ENCODE data around the gene ADAMTSL3. TPM values are rescaled to one million over a fixed set of nuclear protein-coding genes. Genes with fewer than 3 reads are reported as not detected.

The ADAMTSL3 gene
- total RNA-seq, 1 experiment from 2014 or later = 0.08 TPM

DNA sequence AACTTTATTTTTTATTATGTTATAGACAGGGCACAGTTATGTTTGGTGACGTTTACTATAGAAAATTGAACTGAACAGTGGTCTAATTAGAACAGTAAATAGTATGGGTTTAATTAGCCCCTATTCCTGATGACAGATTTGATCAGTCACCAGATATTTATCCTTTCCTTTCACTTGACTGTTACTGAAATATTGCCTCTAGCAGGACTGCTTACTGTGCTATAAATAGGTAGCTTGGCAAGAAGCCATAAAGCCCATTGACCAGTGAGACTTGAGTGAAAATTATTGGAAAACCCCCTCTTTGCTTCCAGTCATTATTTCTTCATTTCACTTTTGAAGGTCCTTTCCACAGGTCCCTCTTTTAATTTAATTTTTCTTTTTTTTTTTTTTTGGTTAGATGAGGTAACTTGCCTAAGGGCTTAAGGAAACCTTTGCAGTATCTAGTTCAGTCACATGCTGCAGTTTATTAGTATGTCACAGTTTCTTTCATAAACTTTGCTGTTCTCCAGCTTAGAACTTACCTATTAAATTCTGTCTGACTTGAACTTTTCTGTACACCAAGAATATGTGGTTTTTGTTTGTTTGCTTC lies 115.6 kb downstream of the ADAMTSL3 start:
- DNase-seq (ENCODE audit: low read depth, low spot score) = peak; percentile 49
- in situ Hi-C loops (cut with HindIII; ENCODE audit: low pct_unique_long_range_greater_than_20kb, low sequenced_read_pairs) = no loop called here

DNA sequence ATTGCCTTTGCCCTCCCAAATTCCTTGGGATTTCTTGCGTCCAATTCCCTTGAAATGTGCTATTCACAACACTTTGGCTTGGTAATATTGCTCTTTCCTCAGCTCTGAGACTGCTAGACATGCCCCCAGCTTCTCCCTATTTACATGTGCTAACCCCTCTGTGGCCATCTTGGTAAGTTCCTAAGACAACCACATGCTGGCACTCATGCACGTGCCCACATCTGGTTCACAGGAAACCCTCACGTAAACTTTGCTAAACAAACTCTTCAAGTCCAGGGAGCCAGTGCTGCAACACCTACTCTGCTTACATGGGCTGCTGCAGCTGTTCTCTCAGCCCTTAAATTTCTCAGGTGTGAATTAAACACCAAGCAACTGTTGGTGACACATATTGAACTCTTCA lies 121.8 kb downstream of the ADAMTSL3 start:
- in situ Hi-C loops (cut with HindIII; ENCODE audit: low pct_unique_long_range_greater_than_20kb, low sequenced_read_pairs) = no loop called here
- no peak for DNase-seq (ENCODE audit: low read depth, low spot score)

DNA sequence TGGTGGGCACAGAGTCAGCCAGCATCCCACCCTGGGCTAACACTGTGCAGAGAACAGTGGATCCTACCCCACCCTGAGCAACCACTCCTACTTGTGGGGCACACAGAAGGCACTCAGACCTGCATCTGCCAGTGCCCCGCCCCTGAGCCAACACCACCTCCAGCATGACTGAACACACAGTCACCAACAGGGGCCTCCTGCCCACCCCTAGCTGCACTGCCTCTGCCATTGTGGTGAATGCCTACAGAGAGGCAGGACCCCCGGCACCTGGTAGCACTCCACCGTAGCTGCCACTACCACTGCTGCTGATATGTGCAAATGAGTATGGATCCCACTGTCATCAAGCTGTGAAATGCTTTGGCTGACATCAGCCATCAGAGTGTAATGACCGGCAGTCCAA lies 123.1 kb downstream of the ADAMTSL3 start:
- DNase-seq (ENCODE audit: low read depth, low spot score) = no peak
- in situ Hi-C loops (cut with HindIII; ENCODE audit: low pct_unique_long_range_greater_than_20kb, low sequenced_read_pairs) = no loop called here

DNA sequence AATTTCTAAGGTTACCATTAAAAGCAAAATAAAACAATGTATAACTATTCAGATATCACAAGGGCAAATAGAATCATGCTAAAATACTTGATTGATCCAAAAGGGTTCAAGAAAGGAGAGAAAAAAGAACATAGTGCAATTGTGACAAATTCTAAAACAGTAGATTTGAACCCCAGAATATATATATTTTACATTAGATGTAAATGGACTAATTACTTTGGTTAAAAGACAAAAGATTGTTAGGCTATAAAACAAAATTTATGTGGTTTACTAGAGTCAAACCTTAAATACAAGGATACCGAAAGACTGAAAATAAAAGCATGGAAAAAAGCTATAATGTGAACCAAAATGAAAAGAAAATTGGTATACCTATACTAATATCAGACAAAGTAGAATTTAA lies 129.3 kb downstream of the ADAMTSL3 start:
- DNase-seq (ENCODE audit: low read depth, low spot score) = no peak
- in situ Hi-C loops (cut with HindIII; ENCODE audit: low pct_unique_long_range_greater_than_20kb, low sequenced_read_pairs) = no loop called here

DNA sequence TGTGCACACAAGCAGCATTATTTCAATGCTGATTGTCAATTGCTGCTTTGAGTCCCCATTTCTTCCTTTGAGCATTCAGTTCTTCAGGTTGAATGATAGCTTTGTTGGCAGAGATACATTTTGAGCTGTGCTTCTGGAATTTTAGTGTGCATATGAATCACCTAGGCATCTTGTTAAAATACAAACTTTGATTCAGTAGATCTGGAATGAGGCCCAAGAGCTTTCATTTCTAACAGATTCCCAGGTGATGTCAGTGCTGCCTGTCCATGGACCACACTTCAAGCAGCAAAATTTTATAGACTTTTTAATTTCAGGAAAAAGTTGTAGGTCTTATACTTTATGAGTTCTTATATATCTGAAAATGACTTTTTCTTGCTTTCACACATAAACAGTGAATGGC lies 131.1 kb downstream of the ADAMTSL3 start:
- in situ Hi-C loops (cut with HindIII; ENCODE audit: low pct_unique_long_range_greater_than_20kb, low sequenced_read_pairs) = no loop called here
- peak; percentile 16 for DNase-seq (ENCODE audit: low read depth, low spot score)

DNA sequence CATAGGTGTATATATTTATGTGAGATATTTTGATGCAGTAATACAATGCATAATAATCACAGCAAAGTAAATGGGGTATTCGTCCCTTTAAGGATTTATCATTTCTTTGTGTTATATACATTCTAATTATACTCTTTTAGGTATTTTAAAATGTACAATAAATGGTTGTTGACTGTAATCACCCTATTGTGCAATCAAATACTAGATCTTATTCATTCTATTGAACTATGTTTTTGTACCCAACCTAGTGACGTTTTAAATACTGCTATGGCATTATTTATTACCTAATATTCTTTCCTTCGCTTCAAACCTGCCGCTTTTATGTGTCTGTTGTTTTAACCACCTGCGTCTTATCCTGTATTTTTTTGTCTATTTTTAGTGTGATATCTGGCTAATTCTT lies 132.4 kb downstream of the ADAMTSL3 start:
- DNase-seq (ENCODE audit: low read depth, low spot score) = no peak
- in situ Hi-C loops (cut with HindIII; ENCODE audit: low pct_unique_long_range_greater_than_20kb, low sequenced_read_pairs) = no loop called here

DNA sequence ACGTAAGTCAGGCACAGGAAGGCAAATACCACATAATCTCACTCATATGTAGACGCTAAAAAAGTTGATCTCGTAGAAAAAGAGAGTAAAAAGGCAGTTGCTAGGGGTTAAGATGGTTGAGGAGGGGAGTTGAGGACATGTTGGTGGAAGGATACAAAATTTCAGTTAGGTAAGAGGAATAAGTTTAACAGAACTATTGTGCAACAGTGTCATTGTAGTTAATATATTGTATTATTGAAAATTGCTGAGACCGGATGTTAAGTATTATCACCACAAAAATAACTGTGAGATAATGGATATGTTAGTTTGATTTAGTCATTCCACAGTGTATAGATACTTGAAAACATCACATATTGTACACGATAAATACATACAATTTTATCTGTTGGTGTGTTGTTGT lies 139.1 kb downstream of the ADAMTSL3 start:
- in situ Hi-C loops (cut with HindIII; ENCODE audit: low pct_unique_long_range_greater_than_20kb, low sequenced_read_pairs) = no loop called here
- no peak for DNase-seq (ENCODE audit: low read depth, low spot score)

DNA sequence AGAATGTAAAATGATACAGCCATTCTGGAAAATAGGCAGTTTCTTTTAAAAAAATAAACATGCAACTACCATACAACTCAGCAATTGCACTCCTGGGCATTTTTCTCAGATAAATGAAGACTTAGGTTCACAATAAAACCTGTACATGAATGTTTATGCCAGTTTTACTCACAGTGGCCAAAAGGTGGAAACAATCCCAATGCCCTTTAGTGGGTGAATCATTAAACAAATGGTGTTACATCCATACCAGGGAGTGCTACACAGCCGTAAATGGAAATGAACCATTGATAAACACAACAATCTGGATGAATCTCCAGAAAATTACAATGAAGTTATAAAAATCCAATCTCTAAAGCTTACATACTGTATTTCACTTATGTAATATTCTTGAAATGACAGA lies 140.3 kb downstream of the ADAMTSL3 start:
- in situ Hi-C loops (cut with HindIII; ENCODE audit: low pct_unique_long_range_greater_than_20kb, low sequenced_read_pairs) = no loop called here
- no peak for DNase-seq (ENCODE audit: low read depth, low spot score)

DNA sequence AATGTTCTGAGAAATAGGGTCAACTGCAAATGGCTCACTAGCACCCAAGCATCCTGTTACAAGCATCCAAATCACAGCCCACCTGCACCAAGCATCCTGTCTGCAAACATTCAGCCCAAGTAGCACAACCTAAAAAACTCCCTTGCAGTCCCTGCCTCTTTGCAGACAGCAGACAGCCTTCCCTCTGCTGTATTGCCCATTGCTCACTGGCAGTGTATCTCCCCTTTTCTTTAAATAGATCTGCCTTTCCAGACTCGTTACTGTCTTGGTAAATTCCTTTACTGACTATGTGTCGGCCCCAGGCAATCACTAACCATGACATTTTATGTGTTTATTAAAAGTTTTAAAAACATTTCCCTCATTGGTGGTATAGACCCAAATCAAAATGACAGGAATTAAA lies 155.4 kb downstream of the ADAMTSL3 start:
- no peak for DNase-seq (ENCODE audit: low read depth, low spot score)

DNA sequence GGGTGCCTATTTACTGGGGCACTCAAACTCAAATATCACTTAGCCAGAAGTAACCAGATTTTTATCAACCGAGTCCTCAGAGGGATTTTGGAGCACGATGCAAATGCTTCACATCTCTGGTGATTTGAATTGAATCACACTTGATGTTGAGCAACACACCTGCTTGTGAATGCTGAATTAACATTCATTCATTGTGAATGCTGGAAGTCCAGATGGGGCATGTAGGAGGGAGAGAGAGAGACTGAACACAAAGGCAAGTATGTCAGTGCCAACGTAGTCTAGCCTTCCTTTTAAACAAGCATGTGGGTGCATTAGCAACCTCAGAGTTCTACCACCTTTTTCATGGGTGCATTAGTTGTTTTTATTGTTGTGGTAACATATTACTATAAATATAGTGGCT lies 156.2 kb downstream of the ADAMTSL3 start:
- in situ Hi-C loops (cut with HindIII; ENCODE audit: low pct_unique_long_range_greater_than_20kb, low sequenced_read_pairs) = no loop called here
- DNase-seq (ENCODE audit: low read depth, low spot score) = no peak

More for the DNA sequence above, 155.4 kb downstream of the ADAMTSL3 start:
- in situ Hi-C loops (cut with HindIII; ENCODE audit: low pct_unique_long_range_greater_than_20kb, low sequenced_read_pairs) = no loop called here

DNA sequence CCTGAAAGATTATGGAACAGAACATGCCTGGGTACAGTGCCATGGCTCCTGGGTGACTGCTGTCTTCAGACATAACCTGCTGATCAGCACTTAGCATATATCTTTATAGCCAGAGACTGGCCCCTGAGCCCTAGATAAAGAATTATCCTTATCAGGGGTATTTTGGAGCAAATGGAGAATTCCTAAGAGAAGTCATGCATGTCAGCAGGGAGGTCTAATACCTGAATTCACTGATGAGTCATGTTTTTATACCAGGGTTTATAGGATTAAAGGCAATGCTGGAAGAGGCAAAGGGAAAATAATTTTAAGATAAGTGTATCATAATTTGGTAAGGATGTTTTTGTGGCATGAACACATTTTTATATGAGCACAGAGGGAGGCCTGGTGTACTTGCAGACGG lies 159.8 kb downstream of the ADAMTSL3 start:
- in situ Hi-C loops (cut with HindIII; ENCODE audit: low pct_unique_long_range_greater_than_20kb, low sequenced_read_pairs) = no loop called here
- no peak for DNase-seq (ENCODE audit: low read depth, low spot score)

DNA sequence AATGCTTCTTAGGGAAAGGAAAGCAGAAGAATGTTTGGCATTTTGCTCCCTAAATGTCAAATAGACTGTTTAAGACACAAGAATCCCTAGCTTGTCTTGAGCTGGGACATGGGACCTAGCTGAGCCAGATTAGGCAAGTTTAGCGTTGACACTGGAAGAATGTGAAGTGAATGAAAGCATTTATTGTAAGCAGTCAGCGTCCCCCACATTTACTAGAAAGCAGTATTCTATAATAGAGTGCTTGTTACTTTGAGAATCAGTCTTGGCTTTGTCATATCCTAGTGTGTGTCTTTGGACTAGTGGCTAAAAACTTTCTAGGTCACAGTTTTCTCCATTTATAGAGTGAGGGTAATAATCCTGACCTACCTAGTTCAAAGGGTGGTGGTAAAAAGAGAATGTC lies 161.6 kb downstream of the ADAMTSL3 start:
- in situ Hi-C loops (cut with HindIII; ENCODE audit: low pct_unique_long_range_greater_than_20kb, low sequenced_read_pairs) = no loop called here

DNA sequence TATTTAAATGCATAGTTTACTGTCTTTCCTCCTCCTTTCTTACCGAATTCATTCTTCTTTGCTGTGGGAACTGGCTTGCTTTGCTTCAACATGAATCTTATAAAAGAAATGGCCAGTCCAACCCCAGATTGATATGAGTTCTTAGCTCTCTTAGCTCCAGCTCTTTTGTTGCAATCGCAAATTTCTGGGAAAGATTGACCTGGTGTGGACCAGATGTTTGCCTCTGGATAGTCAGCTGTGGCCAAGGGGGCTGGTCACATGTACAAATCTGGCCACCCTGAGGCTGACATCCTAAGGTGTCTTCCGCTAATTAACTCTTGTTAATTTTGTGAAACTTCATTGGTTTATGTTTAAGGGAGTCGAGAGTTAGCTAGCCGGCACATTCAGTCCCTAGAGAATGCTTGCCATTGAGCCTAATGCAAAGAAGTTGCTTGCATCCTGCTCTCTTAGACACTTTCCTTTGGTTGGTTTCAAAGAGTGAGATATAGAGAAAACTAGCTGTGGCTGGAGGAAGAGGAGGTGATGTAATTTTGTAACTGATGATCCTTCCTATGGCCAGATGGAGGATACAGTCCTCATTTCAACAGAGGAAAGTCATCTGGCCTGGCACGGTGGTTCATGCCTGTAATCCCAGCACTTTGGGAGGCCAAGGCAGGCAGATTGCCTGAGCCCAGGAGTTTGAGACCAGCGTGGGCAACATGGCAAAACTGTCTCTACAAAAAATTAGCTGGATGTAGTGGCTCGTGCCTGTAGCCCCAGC lies 162.4 kb downstream of the ADAMTSL3 start:
- DNase-seq (ENCODE audit: low read depth, low spot score) = peak; percentile 24
- in situ Hi-C loops (cut with HindIII; ENCODE audit: low pct_unique_long_range_greater_than_20kb, low sequenced_read_pairs) = no loop called here

More for the DNA sequence above, 161.6 kb downstream of the ADAMTSL3 start:
- DNase-seq (ENCODE audit: low read depth, low spot score) = peak; percentile 99

DNA sequence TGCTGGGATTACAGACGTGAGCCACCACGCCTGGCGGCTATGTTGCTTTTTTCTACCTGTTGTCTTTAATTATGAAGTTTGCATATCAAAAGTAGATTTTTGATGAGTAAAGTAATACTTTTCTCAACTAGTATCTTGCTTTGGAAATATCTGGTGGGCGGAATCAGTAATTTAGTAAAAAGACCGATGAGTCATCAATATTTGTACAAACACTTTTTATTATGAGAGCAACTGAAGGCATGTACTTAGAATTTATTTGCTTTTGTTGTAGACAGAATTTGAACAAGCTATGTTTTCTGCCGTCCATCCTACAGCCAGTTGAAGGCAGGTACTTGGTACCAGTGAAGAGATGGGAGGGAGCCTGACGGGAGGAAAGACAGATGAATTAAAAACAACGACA lies 164.7 kb downstream of the ADAMTSL3 start:
- no peak for DNase-seq (ENCODE audit: low read depth, low spot score)
- in situ Hi-C loops (cut with HindIII; ENCODE audit: low pct_unique_long_range_greater_than_20kb, low sequenced_read_pairs) = no loop called here

DNA sequence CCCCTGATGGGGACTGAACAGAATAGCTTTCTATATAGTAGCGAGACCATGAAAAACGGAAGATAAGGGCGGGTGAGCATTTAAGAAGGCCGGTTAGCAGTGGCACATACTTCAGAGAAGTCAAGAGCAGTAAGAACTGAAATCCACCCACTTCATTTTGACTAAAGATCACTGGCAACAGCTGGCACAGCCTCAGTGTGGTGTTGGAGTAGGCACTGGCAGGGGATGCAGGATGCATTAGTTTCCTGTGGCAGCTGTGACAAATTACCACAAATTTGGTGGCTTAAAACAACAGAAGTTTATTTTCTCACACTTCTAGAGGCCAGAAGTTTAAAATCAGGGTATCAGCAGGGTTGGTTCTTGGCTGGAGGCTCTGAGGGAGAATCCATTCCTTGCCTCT lies 176.5 kb downstream of the ADAMTSL3 start:
- no peak for DNase-seq (ENCODE audit: low read depth, low spot score)
- in situ Hi-C loops (cut with HindIII; ENCODE audit: low pct_unique_long_range_greater_than_20kb, low sequenced_read_pairs) = no loop called here

DNA sequence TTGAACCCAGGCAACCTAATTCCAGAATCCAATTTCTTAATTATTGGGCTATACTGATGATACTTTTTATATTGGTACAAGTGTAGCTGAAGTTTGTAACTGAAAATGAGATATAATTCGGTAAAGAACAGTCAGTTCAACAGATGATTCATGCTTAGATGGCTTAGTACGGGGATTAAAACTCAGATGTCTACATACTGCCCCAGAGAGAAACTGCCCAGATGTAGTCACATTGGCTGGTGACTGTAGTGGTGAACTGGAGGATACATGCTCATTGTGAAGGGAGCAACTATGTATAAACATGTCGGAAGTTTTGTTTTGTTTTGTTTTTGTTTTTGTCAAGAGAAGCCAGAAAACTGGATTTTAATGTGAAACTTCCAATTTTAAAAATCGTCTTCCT lies 179.6 kb downstream of the ADAMTSL3 start:
- in situ Hi-C loops (cut with HindIII; ENCODE audit: low pct_unique_long_range_greater_than_20kb, low sequenced_read_pairs) = no loop called here
- no peak for DNase-seq (ENCODE audit: low read depth, low spot score)

DNA sequence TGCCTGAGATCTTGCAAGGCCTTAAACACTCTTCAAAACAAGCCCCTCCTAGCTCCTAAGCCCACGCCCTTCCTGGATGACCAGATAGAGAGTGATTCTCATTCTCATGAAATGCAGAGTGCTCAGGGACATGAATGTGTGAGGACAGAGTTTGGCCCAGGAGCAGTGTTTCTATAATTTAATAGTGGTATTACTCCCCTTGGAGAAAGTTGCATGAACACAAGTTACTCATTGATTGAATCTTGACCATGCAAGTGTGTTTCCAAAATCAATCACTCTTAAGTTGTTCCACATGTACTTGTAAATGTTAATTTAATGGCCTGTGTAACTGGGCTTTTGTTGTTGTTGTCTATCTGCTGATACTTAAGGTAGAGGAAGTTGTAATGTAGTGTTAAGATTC lies 181.6 kb downstream of the ADAMTSL3 start:
- in situ Hi-C loops (cut with HindIII; ENCODE audit: low pct_unique_long_range_greater_than_20kb, low sequenced_read_pairs) = no loop called here
- DNase-seq (ENCODE audit: low read depth, low spot score) = no peak

DNA sequence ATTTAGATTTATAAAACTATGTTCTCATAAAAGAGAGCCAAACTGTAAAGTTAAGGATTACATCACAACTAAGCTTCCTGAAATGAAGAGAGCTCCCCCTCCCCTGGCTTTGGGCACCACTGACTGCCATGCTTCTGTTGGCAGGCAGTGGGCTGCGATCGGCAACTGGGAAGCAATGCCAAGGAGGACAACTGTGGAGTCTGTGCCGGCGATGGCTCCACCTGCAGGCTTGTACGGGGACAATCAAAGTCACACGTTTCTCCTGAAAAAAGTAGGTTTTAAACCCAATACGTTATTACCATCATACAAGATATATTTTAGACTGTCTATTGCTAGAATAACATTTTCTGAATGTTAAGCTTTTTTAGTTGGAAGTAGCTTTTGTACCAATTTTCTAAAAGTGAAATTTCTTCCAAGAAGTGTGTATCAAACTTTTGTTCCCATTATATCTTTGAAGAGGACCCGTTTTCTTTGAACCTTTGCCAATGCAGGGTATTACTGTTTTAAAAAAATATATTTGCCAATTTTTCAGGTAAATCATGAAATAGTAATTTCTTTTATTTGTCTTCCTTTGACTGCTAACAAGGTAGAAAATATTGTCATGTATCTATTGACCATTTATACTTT lies 184.1 kb downstream of the ADAMTSL3 start:
- DNase-seq (ENCODE audit: low read depth, low spot score) = peak; percentile 84
- in situ Hi-C loops (cut with HindIII; ENCODE audit: low pct_unique_long_range_greater_than_20kb, low sequenced_read_pairs) = no loop called here

DNA sequence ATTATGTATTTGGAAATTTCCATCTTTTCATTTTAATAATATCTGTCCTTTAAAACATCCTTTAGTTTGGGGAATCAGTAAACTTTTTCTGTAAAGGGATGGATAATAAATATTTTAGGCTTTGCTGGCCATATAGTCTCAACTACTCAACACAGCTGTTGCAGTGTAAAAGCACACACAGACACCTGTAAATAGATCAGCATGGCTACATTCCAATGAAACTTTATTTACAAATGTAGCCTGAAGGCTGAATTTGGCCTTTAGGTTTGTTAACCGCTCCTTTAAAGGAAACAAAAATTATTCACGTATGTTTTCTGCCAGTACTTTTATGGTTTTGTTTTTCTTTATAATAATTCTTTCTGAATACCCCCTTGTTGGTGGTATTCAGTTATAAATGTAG lies 184.8 kb downstream of the ADAMTSL3 start:
- DNase-seq (ENCODE audit: low read depth, low spot score) = no peak
- in situ Hi-C loops (cut with HindIII; ENCODE audit: low pct_unique_long_range_greater_than_20kb, low sequenced_read_pairs) = no loop called here
